ENCODE data around the gene SEC11C. TPM values are rescaled to one million over a fixed set of nuclear protein-coding genes. Genes with fewer than 3 reads are reported as not detected.
A peak's percentile ranks its signal among the peaks of the same experiment; 100 is the strongest.

Gene SEC11C
- total and polyA plus RNA-seq, 2 of the 13 experiments (the other 11 are each of a cell fraction or from before 2014, with no cell fraction given), result 71.9 to 297 TPM

DNA sequence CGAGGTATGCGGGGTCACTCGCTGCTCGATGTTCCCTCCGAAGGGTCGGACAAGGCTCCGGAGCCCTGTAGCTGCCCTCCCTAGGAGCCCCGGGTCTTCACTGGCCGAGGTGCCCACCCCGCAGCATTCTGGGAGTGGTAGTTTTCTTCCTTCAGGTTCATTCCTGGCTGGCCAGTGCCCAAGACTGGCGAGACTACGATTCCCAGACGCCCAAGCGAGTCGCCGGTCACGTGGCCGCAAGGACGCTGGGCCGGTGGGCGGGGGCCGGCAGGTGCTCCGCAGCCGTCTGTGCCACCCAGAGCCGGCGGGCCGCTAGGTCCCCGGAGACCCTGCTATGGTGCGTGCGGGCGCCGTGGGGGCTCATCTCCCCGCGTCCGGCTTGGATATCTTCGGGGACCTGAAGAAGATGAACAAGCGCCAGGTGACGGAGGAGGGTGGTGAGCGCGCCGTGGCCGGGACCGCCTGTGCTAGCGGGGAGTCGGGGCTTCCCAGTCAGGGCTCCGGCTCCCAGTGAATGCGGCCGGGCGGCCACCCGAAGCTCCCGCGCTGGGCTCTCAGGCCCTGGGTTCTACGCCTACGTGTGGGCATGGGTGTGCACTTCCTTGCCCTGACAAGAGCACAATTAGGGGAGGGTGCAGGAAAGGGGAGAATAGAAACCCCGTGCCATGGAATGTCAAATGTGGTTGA lies at the start of gene SEC11C (continued):
- TF ChIP-seq, protein P1, sequence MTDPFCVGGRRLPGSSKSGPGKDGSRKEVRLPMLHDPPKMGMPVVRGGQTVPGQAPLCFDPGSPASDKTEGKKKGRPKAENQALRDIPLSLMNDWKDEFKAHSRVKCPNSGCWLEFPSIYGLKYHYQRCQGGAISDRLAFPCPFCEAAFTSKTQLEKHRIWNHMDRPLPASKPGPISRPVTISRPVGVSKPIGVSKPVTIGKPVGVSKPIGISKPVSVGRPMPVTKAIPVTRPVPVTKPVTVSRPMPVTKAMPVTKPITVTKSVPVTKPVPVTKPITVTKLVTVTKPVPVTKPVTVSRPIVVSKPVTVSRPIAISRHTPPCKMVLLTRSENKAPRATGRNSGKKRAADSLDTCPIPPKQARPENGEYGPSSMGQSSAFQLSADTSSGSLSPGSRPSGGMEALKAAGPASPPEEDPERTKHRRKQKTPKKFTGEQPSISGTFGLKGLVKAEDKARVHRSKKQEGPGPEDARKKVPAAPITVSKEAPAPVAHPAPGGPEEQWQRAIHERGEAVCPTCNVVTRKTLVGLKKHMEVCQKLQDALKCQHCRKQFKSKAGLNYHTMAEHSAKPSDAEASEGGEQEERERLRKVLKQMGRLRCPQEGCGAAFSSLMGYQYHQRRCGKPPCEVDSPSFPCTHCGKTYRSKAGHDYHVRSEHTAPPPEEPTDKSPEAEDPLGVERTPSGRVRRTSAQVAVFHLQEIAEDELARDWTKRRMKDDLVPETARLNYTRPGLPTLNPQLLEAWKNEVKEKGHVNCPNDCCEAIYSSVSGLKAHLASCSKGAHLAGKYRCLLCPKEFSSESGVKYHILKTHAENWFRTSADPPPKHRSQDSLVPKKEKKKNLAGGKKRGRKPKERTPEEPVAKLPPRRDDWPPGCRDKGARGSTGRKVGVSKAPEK (CRISPR knock-in tag; IDR thresholded peaks at IDR 0.05; ENCODE audit: borderline replicate concordance), result peak; percentile 58; the same call in 1 of the 2 replicates
- TF ChIP-seq, protein P2, sequence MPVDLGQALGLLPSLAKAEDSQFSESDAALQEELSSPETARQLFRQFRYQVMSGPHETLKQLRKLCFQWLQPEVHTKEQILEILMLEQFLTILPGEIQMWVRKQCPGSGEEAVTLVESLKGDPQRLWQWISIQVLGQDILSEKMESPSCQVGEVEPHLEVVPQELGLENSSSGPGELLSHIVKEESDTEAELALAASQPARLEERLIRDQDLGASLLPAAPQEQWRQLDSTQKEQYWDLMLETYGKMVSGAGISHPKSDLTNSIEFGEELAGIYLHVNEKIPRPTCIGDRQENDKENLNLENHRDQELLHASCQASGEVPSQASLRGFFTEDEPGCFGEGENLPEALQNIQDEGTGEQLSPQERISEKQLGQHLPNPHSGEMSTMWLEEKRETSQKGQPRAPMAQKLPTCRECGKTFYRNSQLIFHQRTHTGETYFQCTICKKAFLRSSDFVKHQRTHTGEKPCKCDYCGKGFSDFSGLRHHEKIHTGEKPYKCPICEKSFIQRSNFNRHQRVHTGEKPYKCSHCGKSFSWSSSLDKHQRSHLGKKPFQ (CRISPR knock-in tag; IDR thresholded peaks at IDR 0.05; ENCODE audit: insufficient replicate concordance), result no peak
- TF ChIP-seq BHLHE40 (IDR thresholded peaks at IDR 0.05; ENCODE audit: low read length), result peak; percentile 52; the same call in 1 of the 2 replicates
- no peak for TF ChIP-seq SRSF9 (IDR thresholded peaks at IDR 0.05; ENCODE audit: borderline replicate concordance, insufficient read depth, low read depth, low read length, poor library complexity, severe bottlenecking)
- no peak for TF ChIP-seq NCOA2 (CRISPR knock-in tag; IDR thresholded peaks at IDR 0.05)
- TF ChIP-seq MTF1 (CRISPR knock-in tag; IDR thresholded peaks at IDR 0.05), result no peak
- no peak for TF ChIP-seq FOXM1 (CRISPR knock-in tag; IDR thresholded peaks at IDR 0.05)
- TF ChIP-seq, protein P3, sequence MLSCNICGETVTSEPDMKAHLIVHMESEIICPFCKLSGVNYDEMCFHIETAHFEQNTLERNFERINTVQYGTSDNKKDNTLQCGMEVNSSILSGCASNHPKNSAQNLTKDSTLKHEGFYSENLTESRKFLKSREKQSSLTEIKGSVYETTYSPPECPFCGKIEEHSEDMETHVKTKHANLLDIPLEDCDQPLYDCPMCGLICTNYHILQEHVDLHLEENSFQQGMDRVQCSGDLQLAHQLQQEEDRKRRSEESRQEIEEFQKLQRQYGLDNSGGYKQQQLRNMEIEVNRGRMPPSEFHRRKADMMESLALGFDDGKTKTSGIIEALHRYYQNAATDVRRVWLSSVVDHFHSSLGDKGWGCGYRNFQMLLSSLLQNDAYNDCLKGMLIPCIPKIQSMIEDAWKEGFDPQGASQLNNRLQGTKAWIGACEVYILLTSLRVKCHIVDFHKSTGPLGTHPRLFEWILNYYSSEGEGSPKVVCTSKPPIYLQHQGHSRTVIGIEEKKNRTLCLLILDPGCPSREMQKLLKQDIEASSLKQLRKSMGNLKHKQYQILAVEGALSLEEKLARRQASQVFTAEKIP (CRISPR knock-in tag; IDR thresholded peaks at IDR 0.05; ENCODE audit: borderline replicate concordance), result 0 out of 2 replicates have a peak, but pooled peaks have one; percentile 33
- no peak for TF ChIP-seq ZKSCAN8 (CRISPR knock-in tag; IDR thresholded peaks at IDR 0.05; ENCODE audit: borderline replicate concordance)
- TF ChIP-seq ZFP36 (IDR thresholded peaks at IDR 0.05; ENCODE audit: borderline replicate concordance, low read depth, low read length, partially characterized antibody), result no peak
- no peak for TF ChIP-seq ZNF382 (CRISPR knock-in tag; IDR thresholded peaks at IDR 0.05; ENCODE audit: borderline replicate concordance)
- peak; percentile 90 for TF ChIP-seq ZNF605 (CRISPR knock-in tag; IDR thresholded peaks at IDR 0.05)
- no peak for TF ChIP-seq SETDB1 (CRISPR knock-in tag; IDR thresholded peaks at IDR 0.05; ENCODE audit: borderline replicate concordance)
- no peak for TF ChIP-seq HMGA1 (CRISPR knock-in tag; conservative IDR thresholded peaks at IDR 0.05)
- peak; percentile 76 for TF ChIP-seq ZFY (CRISPR knock-in tag; IDR thresholded peaks at IDR 0.05)
- no peak for TF ChIP-seq ZNF713 (CRISPR knock-in tag; IDR thresholded peaks at IDR 0.05)
- TF ChIP-seq ZNF598 (CRISPR knock-in tag; IDR thresholded peaks at IDR 0.05; ENCODE audit: borderline replicate concordance), result peak; percentile 80; the same call in 1 of the 2 replicates
- TF ChIP-seq EEA1 (CRISPR knock-in tag; IDR thresholded peaks at IDR 0.05; ENCODE audit: borderline replicate concordance), result no peak; the same call in 1 of the 2 replicates
- TF ChIP-seq HOXD1 (CRISPR knock-in tag; IDR thresholded peaks at IDR 0.05), result no peak
- no peak; the same call in 1 of the 2 replicates for TF ChIP-seq RAD21 (CRISPR knock-in tag; IDR thresholded peaks at IDR 0.05)
- TF ChIP-seq ZNF776 (CRISPR knock-in tag; IDR thresholded peaks at IDR 0.05), result no peak
